GM18505 (cell line): ENCODE measurements around the gene COL3A1.

Experiments used
- ATAC-seq: cut with Tn5 transposase; IDR thresholded peaks from one replicate; pipeline ENCODE4 v1.9.1; 2021; ENCODE audit not compliant: unreplicated experiment
- POLR2A ChIP-seq: IDR thresholded peaks from 4 replicates; pipeline ENCODE4 v1.6.1; 2011; ENCODE audit warnings: borderline replicate concordance; ENCODE audit not compliant: insufficient read depth, insufficient read length; ENCODE audit errors: extremely low read depth

Gene COL3A1

DNA sequence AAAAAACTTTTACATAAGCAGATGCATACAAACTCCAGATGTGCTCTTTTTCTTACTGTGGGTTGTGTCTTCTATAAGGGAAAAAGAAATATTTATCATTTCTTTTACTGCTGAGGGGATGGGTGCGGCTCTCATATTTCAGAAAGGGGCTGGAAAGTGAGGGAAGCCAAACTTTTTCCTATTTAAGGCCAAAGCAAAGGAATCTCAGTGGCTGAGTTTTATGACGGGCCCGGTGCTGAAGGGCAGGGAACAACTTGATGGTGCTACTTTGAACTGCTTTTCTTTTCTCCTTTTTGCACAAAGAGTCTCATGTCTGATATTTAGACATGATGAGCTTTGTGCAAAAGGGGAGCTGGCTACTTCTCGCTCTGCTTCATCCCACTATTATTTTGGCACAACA, at the start of gene COL3A1:
Gene COL3A1 (plus strand): TSS at position 210 of the 400 bp plus-strand sequence. CDS start 117 bp downstream, at position 327.
- TF ChIP-seq POLR2A: no peak
- ATAC-seq: no peak

DNA sequence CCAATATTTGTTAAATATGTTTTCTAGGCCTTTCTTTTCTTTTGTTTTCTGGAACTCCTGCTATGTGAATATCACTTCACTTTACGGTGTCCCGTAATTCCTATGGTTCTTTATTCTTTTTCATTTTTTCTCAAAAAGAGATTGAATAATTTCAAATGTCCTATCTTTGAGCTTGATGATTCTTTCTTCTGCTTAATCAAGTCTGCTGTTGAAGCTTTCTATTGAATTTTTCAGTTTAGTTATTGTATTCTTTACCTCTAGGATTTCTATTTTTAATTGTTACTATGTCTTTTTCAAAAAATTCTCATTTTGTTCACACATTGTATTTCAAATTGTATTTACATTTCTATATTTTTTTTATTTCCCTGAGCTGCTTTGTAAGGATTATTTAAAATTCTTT, 45.5 kb upstream of the COL3A1 start:
- no peak for ATAC-seq
- TF ChIP-seq POLR2A: no peak

DNA sequence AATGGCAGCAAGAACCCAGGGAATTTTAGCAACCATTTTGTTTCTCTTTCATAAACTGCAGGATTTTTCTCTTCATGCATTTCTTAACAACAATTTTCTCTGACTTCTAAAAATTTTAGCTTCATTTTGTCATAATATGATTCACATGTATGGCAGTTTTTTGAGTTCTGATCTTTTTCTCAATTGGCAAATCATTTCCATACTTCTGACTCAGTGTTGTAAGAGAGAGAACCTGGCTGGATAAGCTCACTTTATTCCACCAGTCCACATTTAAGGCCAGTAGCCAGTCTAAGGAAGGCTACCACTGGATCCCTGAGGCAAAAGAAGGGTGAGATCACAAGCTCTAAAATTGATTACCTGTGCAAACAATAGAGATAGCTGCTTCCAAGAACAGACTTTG, 42.8 kb upstream of the COL3A1 start:
- no peak for TF ChIP-seq POLR2A
- ATAC-seq: no peak

DNA sequence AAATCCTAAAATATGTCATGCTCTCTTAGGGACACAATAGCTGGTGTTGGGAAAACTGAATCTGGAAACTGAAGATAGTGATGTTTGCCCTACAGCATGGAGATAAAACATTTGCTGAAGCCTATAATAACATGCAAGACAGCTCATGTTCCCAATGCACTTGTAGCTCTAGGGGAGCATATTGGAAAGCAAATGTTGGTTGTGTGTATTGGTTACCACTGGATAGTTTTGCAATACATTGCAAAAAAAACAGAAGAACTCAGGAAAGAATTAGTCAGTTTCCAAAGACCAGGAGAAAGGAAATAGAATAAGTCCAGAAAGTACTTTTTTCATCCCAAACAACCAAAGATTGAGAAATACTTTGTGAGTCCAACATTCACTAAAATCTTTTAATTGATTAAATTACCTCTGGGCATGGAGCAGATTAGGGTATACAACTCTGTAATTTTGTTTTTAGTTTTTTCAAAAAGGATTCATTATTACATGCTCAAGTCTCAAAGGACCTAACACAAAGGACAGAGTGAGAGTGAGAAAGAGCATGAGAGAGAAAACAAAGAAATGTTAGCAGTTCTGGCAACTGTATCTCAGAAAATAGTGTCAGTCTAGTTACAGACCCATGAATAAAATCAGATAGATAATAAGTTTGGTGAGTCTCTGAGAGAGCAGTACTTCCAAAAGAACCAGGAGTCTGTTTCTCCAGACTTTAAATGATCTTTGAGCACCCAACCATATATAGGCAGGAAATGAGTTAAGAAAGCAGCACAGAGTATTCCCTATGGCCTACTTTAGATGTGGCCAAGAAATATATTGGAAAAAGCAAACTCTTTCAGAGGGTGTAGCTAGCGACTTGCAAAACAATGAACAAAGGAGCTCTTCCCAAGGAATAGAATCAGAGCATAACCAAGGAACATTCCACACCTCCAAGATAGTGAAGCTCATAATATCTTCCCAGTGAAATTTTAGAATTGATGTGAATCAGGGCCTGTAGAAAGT, 36.6 kb upstream of the COL3A1 start:
- ATAC-seq: no peak

DNA sequence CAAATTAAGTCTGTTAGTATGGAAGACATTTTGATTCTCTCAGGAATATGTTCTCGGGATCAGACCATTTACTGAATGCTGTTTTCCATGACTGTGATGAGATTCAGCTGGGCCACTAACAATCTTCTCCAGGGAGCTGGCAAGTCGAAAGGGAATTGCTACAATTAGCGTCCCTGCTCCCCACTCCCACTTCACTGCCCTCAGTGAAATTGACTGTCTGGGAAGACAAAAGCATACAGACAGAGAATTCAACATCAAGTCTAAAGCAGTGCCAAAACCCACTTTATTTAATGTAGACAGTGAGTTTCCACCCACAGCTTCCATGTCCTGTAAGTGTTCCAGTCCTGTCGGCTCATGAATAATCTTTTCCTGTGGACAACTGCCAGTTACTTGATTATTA, 34.0 kb upstream of the COL3A1 start:
- ATAC-seq: no peak
- no peak for TF ChIP-seq POLR2A

More for the DNA sequence above, 36.6 kb upstream of the COL3A1 start:
- no peak for TF ChIP-seq POLR2A

DNA sequence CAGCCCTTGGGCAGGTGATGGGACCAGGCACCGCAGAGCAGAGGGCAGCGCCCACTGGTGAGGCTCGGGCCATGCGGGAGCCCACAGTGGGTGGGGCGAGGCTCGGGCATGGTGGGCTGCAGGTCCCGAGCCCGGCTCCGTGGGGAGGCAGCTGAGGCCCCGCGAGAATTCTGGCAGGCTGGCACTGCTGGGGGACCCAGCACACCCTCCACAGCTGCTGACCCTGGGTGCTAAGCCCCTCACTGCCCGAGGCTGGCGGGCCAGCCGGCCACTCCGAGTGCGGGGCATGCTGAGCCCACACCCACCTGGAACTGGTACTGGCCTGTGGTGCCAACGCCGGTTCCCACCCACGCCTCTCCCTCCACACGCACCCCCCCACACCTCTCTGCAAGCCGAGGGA, 29.7 kb upstream of the COL3A1 start:
- no peak for TF ChIP-seq POLR2A
- no peak for ATAC-seq

DNA sequence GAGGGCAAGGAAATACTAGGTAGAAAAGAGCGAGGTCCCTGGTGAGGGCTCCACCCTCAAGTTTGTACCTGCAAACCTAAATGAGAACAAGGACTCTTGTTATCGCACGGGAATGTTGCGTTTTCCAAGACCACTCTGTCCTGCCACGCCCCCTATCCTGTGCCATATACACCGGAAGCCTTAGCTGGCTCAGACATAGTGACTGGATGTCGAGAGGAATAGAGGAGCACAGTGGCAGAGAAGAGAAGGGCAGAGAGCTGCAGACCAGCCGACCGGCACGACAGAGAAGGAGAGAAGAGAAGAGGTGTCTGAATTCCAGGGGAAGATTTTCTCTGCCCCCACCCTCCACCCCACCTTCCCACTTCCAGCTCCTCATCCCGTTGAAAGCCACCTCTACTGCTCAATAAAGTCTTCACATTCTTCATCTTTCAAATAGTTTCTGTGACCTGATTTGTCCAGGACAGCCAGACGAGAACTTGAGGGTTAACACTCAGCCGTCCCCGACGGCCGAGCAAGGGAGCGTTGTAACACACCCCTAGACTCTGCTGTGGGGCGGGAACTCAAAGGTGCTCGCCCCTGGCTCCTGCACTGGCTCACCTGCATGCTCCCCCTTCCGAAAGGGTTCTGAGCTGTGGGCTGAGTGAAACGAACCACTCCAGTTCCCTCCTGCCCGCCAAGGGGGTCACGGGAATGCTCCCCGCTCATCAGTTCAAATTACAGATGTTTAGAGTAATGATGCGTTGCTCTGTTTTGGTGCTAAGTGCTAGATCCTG, 24.9 kb upstream of the COL3A1 start:
- no peak for ATAC-seq
- no peak for TF ChIP-seq POLR2A

DNA sequence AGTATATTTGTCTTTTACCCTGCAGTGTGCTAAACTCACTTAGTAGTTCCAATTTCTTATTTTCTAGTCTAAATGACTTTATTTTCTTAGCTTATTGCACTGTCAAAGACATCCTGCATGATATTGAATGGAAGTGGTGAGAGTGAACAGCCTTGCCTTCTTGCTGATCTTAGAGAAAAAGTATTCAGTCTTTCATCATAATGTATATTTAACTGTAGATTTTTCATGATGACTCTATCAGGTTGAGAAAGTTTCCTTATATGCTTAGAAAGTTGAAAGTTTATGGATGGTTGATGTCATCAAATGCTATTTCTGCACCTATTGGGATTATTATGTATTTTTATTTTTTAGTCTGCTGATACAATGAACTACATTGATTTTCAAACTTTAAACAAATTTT, 21.3 kb upstream of the COL3A1 start:
- ATAC-seq: no peak
- no peak for TF ChIP-seq POLR2A

DNA sequence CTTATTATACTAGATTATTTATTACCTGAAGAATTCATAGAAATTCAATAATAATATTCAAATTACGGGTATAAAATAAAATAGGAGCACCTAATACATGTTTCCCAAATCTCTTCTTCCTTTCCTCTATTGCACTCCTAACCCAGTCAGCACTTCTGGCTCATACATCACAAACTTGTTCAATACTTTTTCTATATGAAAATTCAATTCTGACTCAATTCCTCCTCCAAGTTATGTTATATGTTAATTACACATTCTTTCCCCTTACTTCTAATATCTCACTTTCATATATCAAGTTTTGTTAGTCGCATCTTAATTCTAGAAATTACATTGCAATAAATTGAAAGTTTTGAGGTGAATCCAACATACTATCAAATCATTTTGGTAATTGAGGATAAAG, 17.9 kb upstream of the COL3A1 start:
- no peak for TF ChIP-seq POLR2A

DNA sequence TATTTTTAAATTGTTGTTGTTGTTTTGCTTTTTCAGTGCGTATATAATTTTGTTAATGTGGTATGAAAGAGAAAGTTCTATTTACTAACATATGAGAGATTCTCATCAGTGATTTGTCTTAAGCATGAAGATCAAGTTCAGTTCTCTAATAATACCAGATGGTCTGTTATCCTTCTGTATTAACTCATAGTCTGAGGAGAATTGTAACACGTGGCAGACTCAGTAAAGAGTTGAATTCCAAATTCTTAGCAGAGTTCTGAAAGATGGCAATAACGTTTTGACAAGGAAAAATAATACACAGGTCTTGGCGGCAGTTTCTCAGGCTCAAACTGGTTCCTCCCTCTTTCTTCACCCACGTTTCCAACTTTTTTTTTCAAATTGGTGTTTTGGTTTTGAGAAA, 17.2 kb upstream of the COL3A1 start:
- no peak for ATAC-seq
- TF ChIP-seq POLR2A: no peak

More for the DNA sequence above, 17.9 kb upstream of the COL3A1 start:
- no peak for ATAC-seq

DNA sequence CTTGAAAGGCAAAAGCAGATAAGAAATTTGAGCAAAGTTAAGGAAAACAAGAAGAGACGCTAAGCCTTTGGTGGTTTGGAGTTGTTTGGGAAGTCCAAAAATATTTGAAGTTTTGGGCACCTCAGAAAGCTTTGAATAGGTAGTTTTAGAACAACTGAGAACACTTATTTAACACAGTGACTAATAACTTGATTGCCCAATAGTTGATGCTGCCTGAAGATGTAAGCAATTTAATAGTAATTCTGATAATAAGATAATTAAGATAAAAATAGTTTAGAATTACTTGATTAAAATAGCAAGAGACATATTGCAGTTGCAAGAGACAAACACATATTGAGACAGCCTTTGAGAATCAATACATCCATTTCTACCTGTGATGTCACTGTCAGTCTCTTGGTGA, 16.5 kb upstream of the COL3A1 start:
- no peak for ATAC-seq
- no peak for TF ChIP-seq POLR2A

DNA sequence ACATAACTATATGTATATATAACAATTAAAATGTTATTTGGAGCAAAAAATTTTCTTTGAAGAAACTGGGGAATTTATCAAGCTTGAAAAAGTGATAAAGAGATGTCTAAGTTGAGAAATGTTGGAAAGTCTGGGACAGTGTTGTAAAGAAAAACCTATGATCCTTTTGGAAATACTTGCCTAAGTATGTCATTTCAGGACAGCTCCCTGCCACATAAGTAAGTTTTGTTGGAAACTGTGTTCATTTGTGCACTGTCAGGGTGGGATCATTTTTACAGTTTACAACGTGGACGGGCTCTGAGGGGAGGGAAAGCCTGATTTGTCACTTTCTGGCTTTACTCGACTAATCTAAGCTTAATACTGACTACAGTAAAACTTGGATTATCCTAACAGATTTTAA, 10.4 kb upstream of the COL3A1 start:
- no peak for ATAC-seq
- no peak for TF ChIP-seq POLR2A

DNA sequence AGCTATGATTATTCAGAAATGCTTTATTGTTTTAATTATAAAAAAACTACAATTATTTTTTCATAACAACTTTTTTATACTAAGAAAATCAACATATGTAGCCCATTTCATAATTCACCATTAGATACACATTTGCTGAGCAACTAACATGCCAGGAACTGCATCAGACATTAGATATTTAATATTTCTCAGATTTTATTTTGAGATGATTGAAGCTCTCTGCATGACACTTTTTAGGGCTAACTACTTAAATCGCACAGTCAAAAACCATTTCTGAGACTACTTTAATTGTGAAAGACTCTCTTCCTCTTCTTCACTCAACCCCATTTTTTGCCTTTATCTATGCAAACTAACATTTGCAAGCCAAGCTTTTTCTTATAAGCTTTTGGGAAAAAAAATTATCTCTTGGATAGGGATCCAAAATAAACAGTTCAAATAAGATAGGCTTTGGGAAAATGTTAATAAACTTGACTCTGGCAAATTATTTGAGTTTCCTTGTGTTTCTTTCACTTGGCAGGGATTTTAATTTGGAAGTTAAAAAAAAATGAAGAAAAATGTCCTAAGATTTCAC, 9.1 kb upstream of the COL3A1 start:
- TF ChIP-seq POLR2A: no peak
- no peak for ATAC-seq

DNA sequence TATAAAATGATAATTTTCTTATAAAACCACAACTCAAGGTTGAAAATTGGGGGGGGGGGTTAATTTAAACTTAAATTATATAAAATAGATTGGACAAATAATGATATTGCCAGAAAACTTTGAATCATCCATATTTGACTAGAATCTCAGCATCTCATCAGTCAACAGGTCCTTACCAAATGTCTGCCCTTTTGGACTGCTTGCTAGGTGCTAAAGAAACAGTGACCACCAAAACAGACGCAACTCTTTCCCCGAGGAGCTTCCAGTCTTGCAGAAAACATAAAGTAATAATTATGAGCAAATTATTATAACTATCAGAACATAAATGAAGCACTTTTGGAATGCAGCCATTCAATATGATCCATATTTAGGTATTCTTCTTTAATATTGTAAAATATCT, 8.6 kb upstream of the COL3A1 start:
- no peak for ATAC-seq

DNA sequence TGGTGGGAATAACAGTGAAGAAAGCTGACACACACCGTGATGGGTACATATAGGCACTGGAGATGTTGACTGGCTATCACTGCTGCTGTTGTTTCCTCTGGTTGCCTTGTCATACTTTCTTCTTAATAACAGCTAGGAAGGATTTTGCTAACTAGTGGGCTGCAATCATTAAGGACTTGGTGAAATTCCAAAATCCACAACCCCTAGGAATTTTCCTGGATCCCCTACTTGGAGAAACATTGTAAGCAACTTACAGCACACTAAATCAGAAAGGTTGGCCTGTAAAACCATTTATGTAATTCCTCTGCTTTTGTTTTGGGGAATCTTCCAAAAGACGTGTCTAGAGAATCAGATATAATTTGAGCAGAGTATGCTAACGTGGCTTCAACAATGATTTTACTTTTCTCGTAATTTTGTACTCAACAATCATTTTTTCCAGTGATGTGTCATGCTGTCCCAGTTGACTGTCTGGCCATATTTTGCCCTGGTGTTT, 8.0 kb upstream of the COL3A1 start:
- TF ChIP-seq POLR2A: no peak

More for the DNA sequence above, 8.6 kb upstream of the COL3A1 start:
- no peak for TF ChIP-seq POLR2A

More for the DNA sequence above, 8.0 kb upstream of the COL3A1 start:
- ATAC-seq: no peak
